Skeletal muscle satellite cell (primary cell): ENCODE results near the gene SCARB1.

ENCODE experiments used
- H3K27me3 ChIP-seq: 2 replicates; pipeline ENCODE4 v1.7.0; 2013; ENCODE audit warnings: low read length; ENCODE audit not compliant: control insufficient read depth, insufficient read depth
- H3K36me3 ChIP-seq: 2 replicates; pipeline ENCODE4 v1.7.0; 2013; ENCODE audit warnings: mild to moderate bottlenecking, control low read depth, low read length; ENCODE audit not compliant: insufficient read depth
- H3K4me1 ChIP-seq: 2 replicates; pipeline ENCODE4 v1.7.0; 2013; ENCODE audit warnings: low read length; ENCODE audit not compliant: control insufficient read depth, insufficient read depth
- H3K4me2 ChIP-seq: 2 replicates; pipeline ENCODE4 v1.7.0; 2013; ENCODE audit warnings: mild to moderate bottlenecking, low read length
- H3K4me3 ChIP-seq: 2 replicates; pipeline ENCODE4 v1.7.0; 2013; ENCODE audit warnings: low read length
- H3K9ac ChIP-seq: 2 replicates; pipeline ENCODE4 v1.7.0; 2013; ENCODE audit warnings: mild to moderate bottlenecking, low read depth, low read length, moderate library complexity
- H3K9me3 ChIP-seq: replicated peaks from 2 replicates; pipeline ENCODE4 v1.7.0; 2013; ENCODE audit warnings: mild to moderate bottlenecking, control low read depth, low read length

Gene SCARB1

GRCh38 chr12:124795081-124795948, 68.3 kb downstream of the SCARB1 start:
- no peaks in the 10 kb centered on the region for H3K4me1 ChIP-seq

GRCh38 chr12:124792961-124793441, 70.7 kb downstream of the SCARB1 start:
- Histone ChIP-seq H3K36me3 (no peaks in the 10 kb centered on the region), H3K9me3 (no peaks in the 10 kb centered on the region), H3K4me2 (no peak overlapping the region), H3K4me1 (no peaks in the 10 kb centered on the region), H3K9ac (no peak overlapping the region), H3K4me3 (no peak overlapping the region), H3K27me3 (no peaks in the 10 kb centered on the region)

More at GRCh38 chr12:124795081-124795948, 68.3 kb downstream of the SCARB1 start:
- Histone ChIP-seq H3K9ac (no peak overlapping the region), H3K4me2 (no peak overlapping the region), H3K27me3 (no peaks in the 10 kb centered on the region), H3K36me3 (no peaks in the 10 kb centered on the region), H3K4me3 (no peak overlapping the region), H3K9me3 (no peaks in the 10 kb centered on the region)

GRCh38 chr12:124792156-124792555, 71.5 kb downstream of the SCARB1 start:
- Histone ChIP-seq H3K9ac (no peak overlapping the region), H3K4me1 (no peaks in the 10 kb centered on the region), H3K36me3 (no peaks in the 10 kb centered on the region), H3K4me2 (no peak overlapping the region), H3K4me3 (no peak overlapping the region), H3K9me3 (no peaks in the 10 kb centered on the region), H3K27me3 (no peaks in the 10 kb centered on the region)

- Histone ChIP-seq H3K27me3 (no peaks in the 10 kb centered on the region), H3K4me2 (no peak overlapping the region), H3K9me3 (no peaks in the 10 kb centered on the region), H3K9ac (no peak overlapping the region), H3K4me3 (no peak overlapping the region), H3K4me1 (no peaks in the 10 kb centered on the region), H3K36me3 (no peaks in the 10 kb centered on the region)
Measured at GRCh38 chr12:124790650-124791400, 72.8 kb downstream of the SCARB1 start.

GRCh38 chr12:124788936-124789555, 74.6 kb downstream of the SCARB1 start:
- Histone ChIP-seq H3K4me2 (no peak overlapping the region), H3K4me3 (no peak overlapping the region), H3K27me3 (no peaks in the 10 kb centered on the region), H3K9ac (no peak overlapping the region), H3K36me3 (no peaks in the 10 kb centered on the region), H3K9me3 (no peaks in the 10 kb centered on the region), H3K4me1 (no peaks in the 10 kb centered on the region)

DNA sequence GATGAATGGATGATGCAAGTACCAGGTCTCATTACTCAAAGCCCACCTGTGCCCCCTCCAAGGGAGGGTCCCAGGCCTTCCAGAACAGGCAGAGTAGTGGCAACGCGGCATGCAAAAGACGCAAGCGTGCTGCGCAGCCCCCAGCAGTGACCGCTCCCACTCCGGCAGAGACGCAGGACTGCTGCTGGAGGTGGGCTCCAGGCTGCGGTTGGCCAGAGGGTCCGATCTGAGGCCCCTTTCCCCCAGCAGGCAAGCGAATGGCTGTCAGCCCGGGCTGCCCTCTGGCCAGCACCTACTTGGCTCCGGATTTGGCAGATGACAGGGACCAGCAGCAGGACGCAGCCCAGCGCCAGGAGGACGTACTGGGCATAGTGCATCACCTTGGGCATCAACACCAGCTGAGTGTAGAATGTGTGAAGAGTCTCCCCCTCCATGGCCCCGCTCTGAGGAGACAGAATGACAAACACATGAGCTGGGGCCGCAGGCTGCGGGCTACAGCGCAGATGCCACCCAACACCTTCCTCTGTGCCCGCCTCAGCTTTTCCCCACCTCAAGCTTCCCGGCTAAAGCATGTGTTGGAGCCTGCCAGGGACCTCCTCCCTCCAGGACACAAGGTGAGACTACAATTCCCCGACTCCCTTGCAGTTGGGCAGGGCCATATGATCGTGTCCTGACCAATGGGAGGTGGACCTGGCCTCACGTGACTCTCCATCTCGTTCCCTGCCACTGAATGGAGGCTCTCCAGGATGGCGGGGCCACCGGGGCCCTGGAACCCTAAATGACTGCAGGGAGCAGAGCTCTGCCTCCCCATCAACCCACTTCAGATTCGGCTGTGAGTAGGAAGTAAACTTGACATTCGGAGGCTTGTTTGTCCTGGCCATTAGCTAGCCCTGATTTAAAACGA, 77.4 kb downstream of the SCARB1 start:
- H3K4me2 ChIP-seq, result no peak overlapping the region
- H3K36me3 ChIP-seq, result no peaks in the 10 kb centered on the region
- H3K27me3 ChIP-seq, result no peaks in the 10 kb centered on the region
- no peaks in the 10 kb centered on the region for H3K4me1 ChIP-seq
- no peak overlapping the region for H3K9ac ChIP-seq
- no peak overlapping the region for H3K4me3 ChIP-seq
- no peaks in the 10 kb centered on the region for H3K9me3 ChIP-seq

DNA sequence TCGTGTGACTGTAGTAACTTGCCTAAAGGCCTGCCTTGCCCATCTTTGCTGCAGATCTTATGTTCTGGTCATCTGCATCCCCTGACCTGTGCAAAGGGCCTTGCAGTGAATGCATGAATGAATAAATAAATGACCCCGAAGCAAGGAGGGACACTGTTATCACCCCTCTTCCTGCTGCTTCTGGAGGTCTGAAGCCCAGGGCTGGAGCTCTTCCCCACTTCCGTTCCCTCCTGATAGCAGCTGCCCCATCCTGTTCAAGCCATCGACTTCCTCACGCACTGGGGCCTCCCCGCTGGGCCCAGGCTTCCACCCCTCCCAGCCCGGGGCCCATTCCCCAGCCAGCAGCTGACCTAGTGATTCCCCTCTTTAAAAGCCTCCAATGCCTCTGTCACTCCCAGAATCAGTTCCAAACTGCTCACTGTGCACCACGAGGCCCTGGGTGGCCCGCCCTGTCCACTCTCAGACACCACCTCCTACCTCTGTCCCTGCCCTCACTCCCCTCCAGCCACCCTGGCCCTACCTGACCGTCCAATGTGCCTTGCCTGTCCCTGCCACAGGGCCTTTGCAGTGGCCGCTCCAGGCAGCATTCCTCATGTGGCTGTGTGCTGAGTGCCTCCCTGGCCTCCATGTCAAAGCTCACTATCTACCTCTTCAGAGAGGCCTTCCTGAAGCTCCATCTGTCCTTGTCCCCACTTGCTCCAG, 78.6 kb downstream of the SCARB1 start:
- H3K9me3 ChIP-seq, result no peaks in the 10 kb centered on the region
- H3K27me3 ChIP-seq, result no peaks in the 10 kb centered on the region
- no peak overlapping the region for H3K4me3 ChIP-seq
- H3K4me2 ChIP-seq, result no peak overlapping the region
- H3K4me1 ChIP-seq, result no peaks in the 10 kb centered on the region
- no peaks in the 10 kb centered on the region for H3K36me3 ChIP-seq
- no peak overlapping the region for H3K9ac ChIP-seq

DNA sequence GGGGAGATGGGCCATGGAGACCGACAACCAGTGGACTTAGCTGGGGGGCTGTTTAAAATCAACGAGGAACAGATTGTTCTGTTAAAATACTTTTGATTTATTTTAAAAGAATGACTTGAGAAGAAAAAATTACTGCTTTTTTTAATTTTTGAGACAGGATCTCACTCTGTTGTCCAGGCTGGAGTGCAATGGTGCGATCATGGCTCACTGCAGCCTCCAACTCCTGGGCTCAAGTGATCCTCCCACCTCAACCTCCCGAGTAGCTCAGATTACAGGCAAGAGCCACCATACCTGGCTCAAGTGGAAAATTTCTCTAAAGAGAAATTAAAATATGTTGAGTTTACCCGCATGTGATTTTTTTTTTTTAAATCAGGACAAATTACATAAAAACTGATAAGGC, 80.6 kb downstream of the SCARB1 start:
- Histone ChIP-seq H3K4me3 (no peak overlapping the region), H3K9me3 (no peaks in the 10 kb centered on the region), H3K9ac (no peak overlapping the region), H3K4me1 (no peaks in the 10 kb centered on the region), H3K4me2 (no peak overlapping the region), H3K27me3 (no peaks in the 10 kb centered on the region), H3K36me3 (no peaks in the 10 kb centered on the region)

- H3K4me3 ChIP-seq, result no peak overlapping the region
- no peaks in the 10 kb centered on the region for H3K27me3 ChIP-seq
- no peaks in the 10 kb centered on the region for H3K9me3 ChIP-seq
- H3K4me2 ChIP-seq, result no peak overlapping the region
- no peaks in the 10 kb centered on the region for H3K36me3 ChIP-seq
- no peaks in the 10 kb centered on the region for H3K4me1 ChIP-seq
- no peak overlapping the region for H3K9ac ChIP-seq
Measured at GRCh38 chr12:124782132-124782531, 81.5 kb downstream of the SCARB1 start.

GRCh38 chr12:124780752-124781685, 82.6 kb downstream of the SCARB1 start:
- Histone ChIP-seq H3K9ac (no peak overlapping the region), H3K36me3 (no peaks in the 10 kb centered on the region), H3K9me3 (no peaks in the 10 kb centered on the region), H3K4me1 (peaks cover 3% of the 10 kb centered on the region), H3K4me3 (no peak overlapping the region), H3K4me2 (no peak overlapping the region), H3K27me3 (no peaks in the 10 kb centered on the region)
